PFSK-1 (cell line): ENCODE data around the gene DYNLT5.

Source experiments
- FOXP2 ChIP-seq: optimal IDR thresholded peaks from 2 replicates; pipeline ENCODE3; 2011; ENCODE audit warnings: borderline replicate concordance, control low read depth, inconsistent platforms; ENCODE audit not compliant: insufficient read depth; ENCODE audit errors: extremely low read length, extremely low read depth
- POLR2AphosphoS5 ChIP-seq: IDR thresholded peaks from 2 replicates; pipeline ENCODE4 v1.6.1; 2012; ENCODE audit warnings: low read depth, mild to moderate bottlenecking, control low read depth, low read length, moderate library complexity
- SIN3A ChIP-seq: IDR thresholded peaks from 2 replicates; pipeline ENCODE4 v1.6.1; 2012; ENCODE audit warnings: mild to moderate bottlenecking, low read length, moderate library complexity, borderline replicate concordance; ENCODE audit not compliant: insufficient read depth
- TAF1 ChIP-seq: IDR thresholded peaks from 2 replicates; pipeline ENCODE4 v1.6.1; 2012; ENCODE audit warnings: low read length, control low read depth, borderline replicate concordance; ENCODE audit not compliant: insufficient read depth
- TF ChIP-seq, protein P1 (sequence below), 2 experiments: IDR thresholded peaks; 2 replicates each; pipeline versions ENCODE4 v1.6.1 to v1.8.0; 2011 to 2012; ENCODE audit warnings: low read depth in 2 of 2, low read length in 2 of 2, control low read depth in 1 of 2, inconsistent platforms in 1 of 2, mild to moderate bottlenecking in 1 of 2, moderate library complexity in 1 of 2; ENCODE audit not compliant: insufficient read depth in 1 of 2

Gene DYNLT5

DNA sequence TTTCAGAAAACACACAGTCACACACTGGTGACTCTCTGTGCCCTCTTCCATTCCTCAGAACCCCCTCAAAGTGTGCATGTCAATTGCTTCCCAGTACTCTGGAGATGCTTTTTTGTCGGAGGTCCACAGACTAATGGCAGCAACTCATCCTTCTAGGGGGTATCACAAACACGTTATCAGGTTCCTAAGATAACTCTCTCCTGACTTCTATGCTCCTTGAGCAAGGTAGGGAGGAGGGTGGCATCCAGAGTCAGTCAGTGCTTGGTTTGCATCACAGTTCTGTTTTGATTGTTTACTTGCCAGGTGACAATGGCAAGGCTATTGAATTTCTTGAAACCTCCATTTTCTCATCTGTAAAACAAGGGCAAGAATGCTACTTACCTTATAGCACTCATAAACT is 39.4 kb upstream of the DYNLT5 start:
- TF ChIP-seq SIN3A (no peak), POLR2AphosphoS5 (no peak), TAF1 (no peak)
- TF ChIP-seq, protein P1, sequence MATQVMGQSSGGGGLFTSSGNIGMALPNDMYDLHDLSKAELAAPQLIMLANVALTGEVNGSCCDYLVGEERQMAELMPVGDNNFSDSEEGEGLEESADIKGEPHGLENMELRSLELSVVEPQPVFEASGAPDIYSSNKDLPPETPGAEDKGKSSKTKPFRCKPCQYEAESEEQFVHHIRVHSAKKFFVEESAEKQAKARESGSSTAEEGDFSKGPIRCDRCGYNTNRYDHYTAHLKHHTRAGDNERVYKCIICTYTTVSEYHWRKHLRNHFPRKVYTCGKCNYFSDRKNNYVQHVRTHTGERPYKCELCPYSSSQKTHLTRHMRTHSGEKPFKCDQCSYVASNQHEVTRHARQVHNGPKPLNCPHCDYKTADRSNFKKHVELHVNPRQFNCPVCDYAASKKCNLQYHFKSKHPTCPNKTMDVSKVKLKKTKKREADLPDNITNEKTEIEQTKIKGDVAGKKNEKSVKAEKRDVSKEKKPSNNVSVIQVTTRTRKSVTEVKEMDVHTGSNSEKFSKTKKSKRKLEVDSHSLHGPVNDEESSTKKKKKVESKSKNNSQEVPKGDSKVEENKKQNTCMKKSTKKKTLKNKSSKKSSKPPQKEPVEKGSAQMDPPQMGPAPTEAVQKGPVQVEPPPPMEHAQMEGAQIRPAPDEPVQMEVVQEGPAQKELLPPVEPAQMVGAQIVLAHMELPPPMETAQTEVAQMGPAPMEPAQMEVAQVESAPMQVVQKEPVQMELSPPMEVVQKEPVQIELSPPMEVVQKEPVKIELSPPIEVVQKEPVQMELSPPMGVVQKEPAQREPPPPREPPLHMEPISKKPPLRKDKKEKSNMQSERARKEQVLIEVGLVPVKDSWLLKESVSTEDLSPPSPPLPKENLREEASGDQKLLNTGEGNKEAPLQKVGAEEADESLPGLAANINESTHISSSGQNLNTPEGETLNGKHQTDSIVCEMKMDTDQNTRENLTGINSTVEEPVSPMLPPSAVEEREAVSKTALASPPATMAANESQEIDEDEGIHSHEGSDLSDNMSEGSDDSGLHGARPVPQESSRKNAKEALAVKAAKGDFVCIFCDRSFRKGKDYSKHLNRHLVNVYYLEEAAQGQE (IDR thresholded peaks at IDR 0.05; ENCODE audit: insufficient read depth in 1 of 2, low read depth in 2 of 2, low read length in 2 of 2) = no peak

DNA sequence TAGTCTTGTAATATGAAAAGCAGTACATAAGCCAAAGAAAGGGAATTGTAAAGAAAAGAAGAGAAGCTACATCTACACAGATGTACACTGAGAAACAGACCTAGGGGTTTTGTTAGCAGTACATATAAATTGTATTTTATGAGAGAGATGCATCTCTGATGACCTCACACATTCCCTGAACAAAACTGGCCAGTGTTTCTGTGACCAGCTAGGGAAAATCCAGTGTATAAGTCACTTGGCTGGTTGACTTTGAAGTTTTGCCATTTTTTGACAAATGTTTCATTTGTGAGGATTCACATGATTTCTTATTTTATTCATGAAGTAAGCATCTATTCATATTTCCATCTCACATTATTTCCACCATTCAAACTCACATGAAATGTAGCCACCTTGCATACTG is 28.3 kb upstream of the DYNLT5 start:
- TF ChIP-seq, protein P1 (IDR thresholded peaks at IDR 0.05; ENCODE audit: insufficient read depth in 1 of 2, low read depth in 2 of 2, low read length in 2 of 2) = no peak
- TF ChIP-seq TAF1 = no peak
- TF ChIP-seq POLR2AphosphoS5 = no peak
- TF ChIP-seq FOXP2 = no peak
- no peak for TF ChIP-seq SIN3A

DNA sequence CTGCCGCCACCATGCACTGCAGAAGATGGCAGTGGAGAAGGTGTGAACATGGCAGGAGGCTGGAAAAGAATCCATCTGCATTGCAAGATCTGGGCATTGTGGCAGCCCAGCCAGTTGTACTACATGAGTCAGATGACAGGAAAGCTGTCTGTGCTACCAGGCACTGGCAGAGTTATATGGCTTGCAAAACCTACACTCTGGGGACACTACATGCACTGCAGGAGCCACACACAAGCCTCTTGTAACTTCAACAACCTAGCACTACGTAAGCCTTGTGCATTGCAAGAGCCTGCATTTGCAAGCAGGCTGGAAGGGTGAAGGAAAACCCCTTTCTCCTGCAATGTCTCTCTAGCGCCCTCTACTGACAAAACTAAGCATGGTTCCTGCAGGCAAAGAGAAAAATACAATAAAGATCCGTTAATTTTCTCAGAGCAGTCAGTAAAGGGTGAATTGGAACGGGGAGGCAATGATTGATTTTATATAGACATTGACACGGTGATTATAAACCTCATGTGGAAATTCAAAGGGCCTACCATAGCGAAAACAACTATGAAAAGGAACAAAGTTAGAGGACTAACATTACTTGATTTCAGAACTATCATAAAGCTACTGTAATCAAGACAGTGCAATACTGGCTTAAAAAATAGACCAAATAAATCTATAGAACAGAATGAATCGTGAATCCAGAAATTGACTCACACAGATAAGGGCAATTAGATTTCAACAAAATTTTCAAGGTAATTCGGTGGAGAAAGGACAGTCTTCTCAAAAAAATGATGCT is 26.2 kb upstream of the DYNLT5 start:
- TF ChIP-seq, protein P1 (IDR thresholded peaks at IDR 0.05; ENCODE audit: insufficient read depth in 1 of 2, low read depth in 2 of 2, low read length in 2 of 2) = no peak

DNA sequence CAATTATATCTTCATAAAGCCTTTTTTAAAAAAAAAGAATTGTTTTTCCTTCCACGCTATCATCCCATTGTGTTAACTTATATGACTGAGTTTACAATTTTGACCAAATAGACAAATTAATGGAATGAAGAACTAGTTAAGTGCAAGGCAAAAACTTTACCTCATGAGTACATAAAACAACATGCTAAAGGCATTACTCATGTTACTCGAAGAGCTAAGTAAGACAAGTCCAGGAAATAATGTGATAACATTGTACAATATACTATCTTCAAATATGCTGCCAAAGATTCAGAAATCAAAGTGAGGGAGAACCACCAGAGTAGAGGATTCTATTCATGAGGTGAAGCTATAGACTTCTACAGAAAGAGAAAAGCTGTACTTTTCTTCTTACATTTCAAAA is 24.2 kb upstream of the DYNLT5 start:
- no peak for TF ChIP-seq TAF1

DNA sequence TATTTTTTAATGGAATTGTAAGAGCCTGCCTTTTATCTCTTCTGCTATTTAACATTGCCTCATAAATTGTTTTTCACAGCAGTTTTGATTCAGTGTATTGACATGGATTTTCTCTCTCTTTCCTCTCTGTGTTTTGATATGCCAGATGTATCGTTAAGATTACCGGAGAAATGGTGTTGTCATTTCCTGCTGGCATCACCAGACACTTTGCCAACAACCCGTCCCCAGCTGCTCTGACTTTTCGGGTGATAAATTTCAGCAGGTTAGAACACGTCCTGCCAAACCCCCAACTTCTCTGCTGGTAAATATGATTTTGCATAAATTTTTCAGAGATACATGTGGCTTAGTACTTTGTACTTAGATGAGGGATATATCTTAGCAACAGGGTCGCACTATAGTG is 23.1 kb upstream of the DYNLT5 start:
- no peak for TF ChIP-seq FOXP2
- TF ChIP-seq, protein P1 (IDR thresholded peaks at IDR 0.05; ENCODE audit: insufficient read depth in 1 of 2, low read depth in 2 of 2, low read length in 2 of 2) = no peak
- no peak for TF ChIP-seq SIN3A
- TF ChIP-seq TAF1 = no peak
- TF ChIP-seq POLR2AphosphoS5 = no peak
